HG03103 (cell line): ENCODE measurements around the gene SLC17A2.

Experiments
- ATAC-seq: cut with Tn5 transposase; IDR thresholded peaks from one replicate; pipeline ENCODE4 v1.9.1; 2021; ENCODE audit warnings: low read depth; ENCODE audit not compliant: unreplicated experiment

Gene SLC17A2, protein sequence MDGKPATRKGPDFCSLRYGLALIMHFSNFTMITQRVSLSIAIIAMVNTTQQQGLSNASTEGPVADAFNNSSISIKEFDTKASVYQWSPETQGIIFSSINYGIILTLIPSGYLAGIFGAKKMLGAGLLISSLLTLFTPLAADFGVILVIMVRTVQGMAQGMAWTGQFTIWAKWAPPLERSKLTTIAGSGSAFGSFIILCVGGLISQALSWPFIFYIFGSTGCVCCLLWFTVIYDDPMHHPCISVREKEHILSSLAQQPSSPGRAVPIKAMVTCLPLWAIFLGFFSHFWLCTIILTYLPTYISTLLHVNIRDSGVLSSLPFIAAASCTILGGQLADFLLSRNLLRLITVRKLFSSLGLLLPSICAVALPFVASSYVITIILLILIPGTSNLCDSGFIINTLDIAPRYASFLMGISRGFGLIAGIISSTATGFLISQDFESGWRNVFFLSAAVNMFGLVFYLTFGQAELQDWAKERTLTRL

DNA sequence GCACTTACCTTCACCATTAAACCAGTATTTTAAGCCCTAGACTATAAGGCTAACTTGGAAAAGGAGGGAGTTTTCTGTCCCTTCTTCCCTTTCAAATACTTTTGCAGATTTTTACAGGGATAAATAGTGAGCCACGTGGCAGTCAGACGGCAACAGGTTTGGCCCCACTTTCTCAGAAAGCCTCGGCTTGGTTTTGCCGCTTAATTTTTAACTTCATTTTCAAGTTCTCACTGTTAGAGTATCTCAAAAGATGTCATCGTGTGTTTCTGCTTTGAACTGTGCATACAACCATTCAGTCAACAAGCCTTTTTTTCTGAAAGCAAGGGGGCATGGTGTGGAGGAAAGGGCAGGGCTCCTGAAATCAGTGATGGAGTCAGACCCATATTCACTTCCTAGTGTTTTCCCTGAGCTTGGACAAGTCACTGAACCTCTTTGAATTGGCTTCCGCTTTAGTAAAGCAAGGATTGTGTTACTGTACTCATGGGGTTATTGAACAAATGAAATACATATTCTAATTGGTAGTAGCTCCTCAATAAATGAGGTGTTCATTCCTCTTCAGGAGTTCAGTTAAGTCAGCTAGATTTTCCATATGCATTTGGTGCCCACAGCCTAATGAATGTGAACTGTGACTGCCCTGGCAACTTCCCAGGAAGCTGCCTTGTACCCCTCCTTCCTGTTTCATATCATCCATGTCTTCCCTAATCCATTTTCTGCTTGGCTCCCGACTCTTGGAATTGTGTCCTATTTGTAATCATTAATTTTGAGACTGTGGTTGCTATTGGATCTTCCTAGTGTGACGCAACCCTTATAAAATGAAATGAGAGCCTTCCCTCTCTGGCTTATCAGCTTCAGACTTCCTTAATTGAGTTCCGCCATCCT lies at the start of gene SLC17A2:
Gene SLC17A2, minus strand, starts transcription at position 160 of the 879 bp plus-strand sequence. CDS start 4,895 bp downstream, outside the sequence.
- ATAC-seq, result no peak

DNA sequence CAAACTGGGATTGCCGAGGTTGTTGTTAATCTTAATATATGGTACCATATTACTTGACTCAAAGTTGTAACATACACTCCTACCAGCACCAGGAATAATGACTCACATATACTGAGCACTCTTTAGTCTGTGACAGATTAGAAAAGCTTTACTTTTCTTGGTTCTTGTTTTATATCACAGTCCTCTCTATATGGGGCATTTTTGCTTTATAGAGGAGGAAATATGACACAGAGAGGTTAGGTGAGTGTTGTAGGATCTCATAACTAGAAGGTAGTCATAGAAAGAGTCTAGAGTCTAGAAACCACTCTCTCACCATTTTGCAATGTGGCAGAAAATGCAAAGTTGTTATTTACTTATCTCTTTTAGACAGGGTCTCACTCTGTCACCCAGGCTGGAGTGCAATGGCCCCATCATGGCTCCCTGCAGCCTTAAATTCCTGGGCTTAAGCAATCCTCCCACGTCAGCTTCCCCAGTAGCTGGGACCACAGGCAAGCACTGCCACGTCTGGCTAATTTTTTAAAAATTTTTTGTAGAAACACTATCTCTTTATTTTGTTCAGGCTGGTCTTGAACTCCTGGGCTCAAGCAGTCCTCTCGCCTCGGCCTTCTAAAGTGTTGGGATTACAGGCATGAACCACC lies 45.6 kb upstream of the SLC17A2 start:
- ATAC-seq, result no peak

DNA sequence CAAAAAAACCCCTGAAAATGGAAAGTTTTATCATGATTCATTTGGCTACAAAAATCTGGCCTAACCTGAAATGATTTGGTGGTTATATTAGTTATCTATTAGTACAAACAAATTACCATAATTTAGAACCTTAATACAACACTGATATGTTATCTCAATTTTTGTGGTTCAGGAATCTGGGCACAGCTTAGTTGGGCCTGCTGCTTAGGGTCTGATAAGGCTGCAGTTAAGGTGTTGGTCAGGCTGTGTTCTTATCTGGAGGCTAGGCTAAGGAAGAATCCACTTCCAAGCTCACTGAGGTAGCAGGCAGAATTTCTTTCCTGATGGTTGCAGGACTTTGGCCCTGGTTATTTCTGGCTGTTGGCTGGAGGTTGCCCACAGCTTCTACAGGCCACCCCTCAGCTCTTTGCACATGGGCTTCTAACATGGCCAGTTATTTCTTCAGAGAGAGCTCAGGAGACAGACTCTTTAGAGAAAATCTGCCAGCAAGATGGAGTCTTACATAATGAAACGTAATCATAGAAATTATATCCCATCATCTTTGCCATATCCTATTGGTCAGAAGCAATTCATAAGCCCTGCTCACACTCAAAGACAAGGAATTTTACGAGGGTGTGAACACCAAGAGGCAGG lies 43.5 kb upstream of the SLC17A2 start:
- no peak for ATAC-seq

DNA sequence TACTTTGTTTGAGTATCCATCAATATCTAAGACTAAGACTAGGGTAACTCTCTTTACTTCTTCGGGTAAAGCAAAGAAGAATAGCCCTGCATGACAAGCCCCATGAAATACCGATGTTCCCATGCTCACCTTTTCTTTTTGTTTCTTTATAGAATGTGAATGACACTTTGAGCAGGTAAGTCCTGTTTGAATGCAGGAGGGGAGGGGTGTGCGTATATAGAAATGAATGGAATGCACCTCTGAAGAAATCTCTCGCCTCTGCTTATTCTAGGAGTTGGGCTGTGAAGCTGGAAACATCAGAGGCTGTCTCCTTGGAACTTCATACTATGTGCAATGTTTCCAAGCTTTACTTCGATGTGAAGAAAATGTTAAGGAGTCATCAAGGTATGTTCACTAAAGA lies 42.4 kb upstream of the SLC17A2 start:
- ATAC-seq, result no peak

DNA sequence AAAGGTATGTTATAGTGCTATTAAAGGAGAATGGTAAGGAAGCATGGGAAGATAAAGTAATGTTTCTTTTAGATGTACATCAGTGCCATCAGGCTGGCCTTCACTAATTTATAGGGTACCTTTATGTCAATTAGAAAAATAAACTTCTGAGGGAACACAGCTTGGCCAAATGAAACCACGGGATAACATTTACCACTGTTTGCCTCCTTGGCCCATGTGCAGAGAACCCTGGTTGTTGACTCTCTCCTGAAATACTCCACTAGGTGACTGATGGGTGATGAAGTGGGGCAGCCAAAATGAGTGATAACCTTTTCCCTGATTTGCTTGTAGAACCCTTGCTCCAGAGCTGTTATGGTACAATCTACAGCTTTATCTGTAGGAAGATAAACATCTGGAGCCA lies 41.6 kb upstream of the SLC17A2 start:
- ATAC-seq, result no peak

DNA sequence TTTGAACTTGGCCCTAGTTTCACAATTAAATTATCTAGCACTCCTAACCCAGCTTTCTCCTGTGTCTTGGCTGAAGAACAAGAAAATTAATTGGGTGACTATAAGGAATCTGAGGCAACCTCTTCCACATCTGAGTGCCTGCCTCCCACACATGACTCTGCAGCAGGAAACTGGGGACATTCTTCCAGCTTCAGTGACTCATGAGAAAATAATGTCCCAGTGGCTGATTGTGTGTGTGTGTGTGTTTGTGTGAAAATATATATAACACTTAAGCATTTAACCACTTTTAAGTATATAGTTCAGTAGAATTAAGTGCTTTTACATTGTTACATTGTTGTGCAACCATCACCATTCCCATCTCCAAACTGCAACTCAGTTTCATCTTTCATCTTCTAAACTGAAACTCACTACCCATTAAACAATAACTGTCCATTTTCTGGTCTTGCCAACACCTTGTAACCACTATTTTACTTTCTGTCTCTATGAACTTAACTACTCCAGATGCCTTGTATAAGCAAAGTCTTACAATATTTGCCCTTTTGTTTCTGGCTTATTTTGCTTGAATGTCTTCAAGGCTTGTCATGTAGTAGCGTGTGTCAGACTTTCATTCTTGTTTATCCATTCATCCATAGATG lies 40.8 kb upstream of the SLC17A2 start:
- ATAC-seq, result no peak

DNA sequence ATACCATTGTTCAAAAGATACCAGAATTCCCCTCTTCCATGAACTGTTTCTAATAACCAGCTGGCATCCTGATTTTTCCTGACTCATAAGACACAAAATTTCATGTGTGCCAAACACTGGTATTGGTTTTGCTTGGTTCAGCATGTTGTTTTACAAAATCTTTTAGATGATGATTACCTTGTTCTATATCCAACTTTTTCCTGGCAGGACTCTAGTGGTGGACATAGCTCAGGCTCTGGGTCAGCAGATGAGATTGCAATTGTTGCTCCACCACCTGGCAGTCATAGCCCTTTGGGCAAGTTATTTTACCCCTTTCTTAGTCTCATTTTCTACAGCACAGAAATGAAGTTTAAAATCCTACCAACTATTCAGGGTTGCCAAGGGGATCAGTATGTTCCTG lies 38.3 kb upstream of the SLC17A2 start:
- no peak for ATAC-seq

DNA sequence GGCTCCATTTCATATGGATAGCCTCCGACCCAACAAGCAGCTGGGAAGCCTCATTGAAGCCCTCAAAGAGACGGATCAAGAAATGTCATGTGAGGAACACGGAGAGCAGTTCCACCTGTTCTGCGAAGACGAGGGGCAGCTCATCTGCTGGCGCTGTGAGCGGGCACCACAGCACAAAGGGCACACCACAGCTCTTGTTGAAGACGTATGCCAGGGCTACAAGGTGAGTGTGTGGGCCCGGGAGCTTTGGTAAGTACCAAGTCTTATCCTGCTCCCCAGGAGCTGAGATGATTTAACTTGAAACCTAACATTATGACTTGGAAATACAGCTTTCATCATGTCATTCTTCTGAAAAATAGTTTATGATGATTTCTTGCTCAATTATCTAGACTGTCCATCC lies 36.2 kb upstream of the SLC17A2 start:
- no peak for ATAC-seq

DNA sequence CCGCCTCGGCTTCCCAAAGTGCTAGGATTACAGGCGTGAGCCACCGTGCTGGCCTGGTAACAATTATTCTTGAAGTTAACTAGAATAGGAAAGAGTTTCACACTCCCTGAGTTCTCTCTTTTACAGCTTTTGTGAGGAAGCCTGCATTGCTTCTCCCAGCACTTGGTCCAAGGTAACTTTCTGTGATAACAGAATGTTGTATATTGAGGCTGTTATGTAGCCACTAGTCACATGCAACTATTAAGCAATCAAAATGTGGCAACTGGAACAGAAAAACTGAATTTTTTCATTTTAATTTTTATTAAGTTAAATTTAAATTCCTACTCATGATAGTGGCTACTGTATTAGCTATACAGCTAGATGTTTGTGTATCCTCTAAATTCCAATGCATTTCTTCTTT lies 34.6 kb upstream of the SLC17A2 start:
- no peak for ATAC-seq

DNA sequence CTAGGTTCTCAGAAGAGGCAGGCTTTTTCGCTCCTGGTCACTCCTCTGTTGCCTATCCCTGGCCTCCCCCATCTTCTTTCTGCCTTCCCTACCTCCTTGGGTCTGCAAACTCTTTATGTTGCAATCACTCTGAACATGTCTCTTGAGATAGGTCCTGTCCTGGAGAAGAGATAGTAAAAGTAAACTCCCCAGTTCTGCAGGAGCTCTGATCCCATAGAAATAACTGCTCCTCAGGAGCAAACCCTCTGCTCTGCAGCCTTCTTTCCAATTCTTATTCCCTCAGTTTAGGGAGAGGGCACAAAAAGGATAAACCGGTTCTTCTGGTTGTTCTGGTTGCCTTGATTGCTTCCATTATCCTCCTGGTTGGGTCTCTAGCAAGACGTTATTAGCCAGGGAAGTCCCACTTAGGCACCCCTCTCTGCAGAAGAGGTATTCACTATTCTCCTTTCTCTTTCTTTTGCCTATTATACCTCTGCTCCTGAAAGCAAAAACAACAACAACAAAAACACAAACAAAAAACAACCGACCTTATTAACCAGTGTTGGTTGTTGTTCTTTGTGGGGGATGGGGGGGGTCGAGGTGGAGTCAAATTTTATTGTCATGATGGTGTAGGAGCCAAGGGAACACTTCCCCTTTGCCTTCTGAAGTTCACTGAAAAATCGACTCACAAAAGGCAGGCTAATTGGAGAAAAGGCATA lies 33.1 kb upstream of the SLC17A2 start:
- no peak for ATAC-seq

DNA sequence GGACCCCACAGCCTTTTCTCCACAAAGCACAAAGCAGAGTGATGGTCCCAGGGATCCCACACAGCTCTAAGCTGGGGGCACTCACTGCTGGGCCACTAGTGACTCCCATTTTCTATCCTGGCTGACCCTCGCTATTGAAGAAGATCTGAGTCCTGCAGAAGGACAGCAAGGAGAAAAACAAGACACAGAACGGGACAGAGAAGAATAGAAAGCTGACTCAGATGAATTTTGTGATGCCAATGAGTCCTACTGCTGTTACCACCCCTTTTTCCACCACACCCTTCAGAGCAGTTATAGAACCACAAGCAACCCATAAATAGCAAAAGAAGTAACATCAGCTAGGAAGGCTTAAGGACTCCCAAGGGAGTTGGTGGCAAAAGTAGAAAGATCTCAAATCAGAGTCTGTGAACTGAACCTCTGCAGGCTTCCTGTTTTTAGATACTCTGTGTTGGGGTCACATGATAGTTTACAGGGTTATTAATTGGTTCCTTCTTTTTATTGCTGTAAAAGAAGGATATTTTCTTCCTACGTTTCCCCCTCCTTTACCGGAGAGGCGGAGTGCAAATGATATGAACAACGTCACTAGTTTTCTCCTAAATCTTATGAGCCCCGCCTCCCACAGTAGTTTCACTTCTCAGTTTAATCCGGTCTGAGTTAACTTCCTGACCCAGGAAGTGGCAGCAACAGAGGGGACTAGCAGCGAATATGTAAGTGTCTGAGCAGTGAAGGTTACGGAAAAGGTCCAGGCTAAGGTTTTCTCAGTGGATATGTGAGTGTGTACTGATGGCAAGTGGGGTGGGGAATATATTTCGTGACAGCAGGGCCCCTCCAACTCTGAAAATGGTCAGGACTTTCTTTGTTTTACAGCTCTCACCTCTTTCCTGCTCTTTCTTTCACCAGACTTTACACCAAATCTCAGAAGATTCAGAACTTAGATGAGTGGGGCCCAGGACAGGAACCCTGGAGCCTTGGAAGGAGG lies 31.9 kb upstream of the SLC17A2 start, which contains the start of gene TRIM38:
Gene TRIM38, plus strand, starts transcription at position 654 of the 979 bp plus-strand sequence. CDS start 3,721 bp downstream, outside the sequence.
- ATAC-seq, result peak; percentile 68

DNA sequence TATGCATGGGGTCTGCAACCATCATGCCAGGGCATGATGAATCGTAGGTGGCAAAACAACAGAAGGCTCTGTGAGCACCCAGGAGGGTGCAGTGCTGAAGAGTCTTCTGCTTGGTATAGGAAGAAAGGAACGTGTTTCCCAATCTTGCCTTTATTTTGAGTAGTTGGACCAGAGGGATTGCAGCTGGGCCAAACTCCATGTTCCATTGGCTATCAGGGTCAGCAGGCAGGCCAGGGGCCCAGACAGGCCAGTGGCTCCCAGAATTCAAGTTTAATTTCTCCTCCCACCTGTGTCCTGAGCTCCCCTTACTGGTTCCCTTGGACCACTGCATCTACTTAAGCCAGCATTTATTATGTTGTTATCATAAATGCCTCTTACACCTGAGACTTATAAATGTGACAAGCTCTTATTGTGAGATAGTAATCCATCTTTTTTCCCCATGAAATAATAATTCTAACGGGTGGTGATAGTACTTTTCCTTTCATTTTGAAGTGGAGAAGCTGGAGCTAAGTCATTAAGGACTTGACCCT lies 31.2 kb upstream of the SLC17A2 start:
- no peak for ATAC-seq

DNA sequence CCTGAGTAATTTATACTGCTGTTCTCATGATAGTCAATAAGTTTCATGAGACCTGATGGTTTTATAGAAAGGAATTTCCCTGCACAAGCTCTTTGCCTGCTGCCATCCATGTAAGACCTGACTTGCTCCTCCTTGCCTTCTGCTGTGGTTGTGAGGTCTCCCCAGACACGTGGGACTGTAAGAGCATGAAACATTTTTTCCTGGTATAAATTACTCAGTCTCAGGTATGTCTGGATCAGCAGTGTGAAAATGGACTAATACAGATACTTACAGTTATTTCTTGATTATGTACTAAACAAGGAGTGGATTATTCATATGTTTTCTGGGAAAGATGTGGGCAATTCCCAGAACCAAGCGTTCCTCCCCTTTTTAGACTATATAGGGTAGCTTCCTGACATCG lies 30.2 kb upstream of the SLC17A2 start:
- ATAC-seq, result no peak

DNA sequence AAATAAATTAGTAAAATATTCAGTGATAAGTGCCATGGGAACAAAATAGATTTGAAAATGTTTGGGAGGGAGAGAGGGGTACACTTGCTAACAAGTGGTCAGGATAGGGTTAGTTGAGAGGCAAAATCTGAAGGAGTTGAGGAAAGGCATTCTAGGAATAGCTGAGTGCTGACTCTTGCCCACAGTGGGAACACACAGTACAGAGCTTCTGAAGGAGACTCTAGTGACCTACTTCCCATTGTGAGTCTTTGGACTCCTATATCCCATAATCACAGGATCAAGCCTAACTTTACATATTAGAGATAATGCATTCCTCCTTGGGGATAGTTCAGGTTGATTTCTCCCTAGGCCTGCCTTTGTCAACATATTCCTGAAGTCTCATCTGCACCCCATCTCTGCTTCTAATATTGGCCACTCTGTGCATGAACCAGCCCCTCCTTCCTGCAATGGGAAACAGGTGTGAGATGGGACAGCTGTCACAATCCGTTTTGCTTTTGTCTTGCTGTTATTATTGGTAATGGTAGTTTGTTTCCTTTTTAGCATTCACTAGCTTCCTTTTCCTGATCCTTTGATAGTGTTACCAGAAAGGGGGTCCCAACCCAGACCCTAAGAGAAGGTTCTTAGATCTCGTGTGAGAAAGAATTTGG lies 29.5 kb upstream of the SLC17A2 start:
- no peak for ATAC-seq

DNA sequence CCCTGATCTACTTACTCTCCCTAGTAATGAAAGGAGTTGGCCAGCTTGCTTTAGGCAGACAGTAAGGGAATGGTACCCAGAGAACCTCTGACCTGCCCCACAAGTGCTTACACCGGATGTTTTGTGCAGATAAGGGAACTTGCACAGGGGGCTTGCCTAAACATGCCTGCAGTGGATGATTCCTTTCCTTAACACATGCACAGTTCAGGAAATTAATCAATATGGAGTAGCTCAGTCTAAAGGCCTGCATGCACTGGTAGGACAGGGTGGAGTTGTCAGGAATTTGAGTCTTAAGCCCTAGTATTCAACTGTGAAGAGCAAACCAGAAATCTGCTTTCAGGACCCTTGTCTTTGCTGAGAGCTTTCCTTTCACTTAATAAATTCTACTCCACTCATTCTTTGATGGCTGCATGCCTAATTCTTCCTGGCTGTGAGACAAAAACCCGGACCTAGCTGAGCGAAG lies 28.2 kb upstream of the SLC17A2 start:
- no peak for ATAC-seq

DNA sequence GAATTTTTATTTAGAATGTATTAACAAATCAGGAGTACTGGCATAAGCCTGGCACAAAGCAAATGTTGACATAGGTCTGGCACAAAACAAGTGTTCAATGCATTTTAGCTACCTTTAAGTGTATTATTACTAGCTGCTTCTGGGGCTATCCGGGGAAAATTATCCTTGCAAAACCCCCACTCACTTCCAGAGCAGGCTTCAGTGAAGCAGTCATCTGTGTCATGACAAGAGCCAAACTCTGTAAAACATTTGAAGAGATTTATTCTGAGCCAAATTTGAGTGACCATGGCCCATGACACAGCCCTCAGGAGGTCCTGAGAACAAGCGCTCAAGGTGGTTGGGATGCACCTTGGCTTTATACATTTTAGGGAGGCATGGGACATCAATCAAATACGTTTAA lies 25.7 kb upstream of the SLC17A2 start:
- no peak for ATAC-seq

DNA sequence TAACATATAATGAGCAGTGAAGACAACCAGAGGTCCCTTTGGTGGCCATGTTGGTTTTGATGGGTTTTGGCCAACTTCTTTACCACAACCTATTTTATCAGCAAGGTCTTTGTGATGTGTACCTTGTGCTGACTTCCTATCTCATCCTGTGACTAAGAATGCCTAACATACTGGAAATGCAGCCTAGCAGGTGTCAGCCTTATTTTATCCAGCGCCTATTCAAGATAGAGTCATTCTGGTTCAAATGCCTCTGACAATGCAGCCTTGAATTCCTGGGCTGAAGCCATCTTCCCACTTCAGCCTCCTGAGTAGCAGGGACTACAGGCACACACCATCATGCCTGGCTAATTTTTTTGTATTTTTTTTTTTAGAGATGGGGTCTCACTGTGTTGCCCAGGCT lies 24.3 kb upstream of the SLC17A2 start:
- ATAC-seq, result no peak
